Stomach (tissue), 9 donors: ENCODE results near the gene NRIP1. TPM values are rescaled to one million over a fixed set of nuclear protein-coding genes. Genes with fewer than 3 reads are reported as not detected.
"Not testable (repeated sequence)": the region's sequence is repeated elsewhere in the genome, so short reads cannot be mapped to it uniquely, and the experiment has no call there.

Experiments used
- DNase-seq, 2 donors: peaks; one replicate each; pipeline versions ENCODE4 v3.0.0 to v3.0.0-alpha.2; 2013 to 2019
- H3K27ac ChIP-seq, 5 donors: fragments of 200-600 bp in 4 of 5; sonication (generic) in 4 of 5; one replicate each; pipeline ENCODE4 v1.5.1; 2013 to 2019; ENCODE audit warnings: mild to moderate bottlenecking in 1 of 5, moderate library complexity in 1 of 5
- H3K27me3 ChIP-seq, 3 donors: fragments of 200-600 bp; sonication (generic); one replicate each; pipeline ENCODE4 v1.5.1; 2017 to 2019; ENCODE audit warnings: mixed run types in 1 of 3
- H3K36me3 ChIP-seq, 4 donors: fragments of 200-600 bp; sonication (generic); 1 replicate in 3 of 4; 2 replicates in 1 of 4; pipeline ENCODE4 v1.5.1; 2016 to 2019
- H3K4me1 ChIP-seq, 4 donors: fragments of 200-600 bp; sonication (generic); one replicate each; pipeline ENCODE4 v1.5.1; 2016 to 2019
- H3K4me3 ChIP-seq, 4 donors: fragments of 200-600 bp; sonication (generic) in 3 of 4; one replicate each; pipeline ENCODE4 v1.5.1; 2016 to 2019; ENCODE audit warnings: mild to moderate bottlenecking in 1 of 4
- H3K9me3 ChIP-seq, 4 donors: fragments of 200-600 bp; sonication (generic); one replicate each; pipeline ENCODE4 v1.5.1; 2016 to 2019
- EP300 ChIP-seq: sonication (generic); formaldehyde crosslinking; IDR thresholded peaks from one replicate; pipeline ENCODE4 v1.6.1; 2017; ENCODE audit warnings: antibody characterized with exemption
- POLR2A ChIP-seq, 4 donors: fragments of 450-650 bp; IDR thresholded peaks; one replicate each; pipeline ENCODE4 v1.6.1; 2016; ENCODE audit warnings: antibody characterized with exemption in 4 of 4, control low read depth in 2 of 4, mild to moderate bottlenecking in 1 of 4, moderate library complexity in 1 of 4
- POLR2AphosphoS5 ChIP-seq, 3 donors: sonication (generic); formaldehyde crosslinking; IDR thresholded peaks; one replicate each; pipeline ENCODE4 v1.6.1; 2016; ENCODE audit warnings: antibody characterized with exemption in 3 of 3
- WGBS, 5 donors: extraction: QIAGEN DNeasy Blood & Tissue Kit in 3 of 5; methylation state at CpG; one replicate each; pipeline versions ENCODE4 v1.1.5 to v1.1.7; 2013 to 2018; 5-methylcytosine and 5-hydroxymethylcytosine counted together
- intact Hi-C: fragments of 100-400 bp; cut with DNase I; formaldehyde crosslinking; loops from one replicate; pipeline ENCODE4 v1.15.1; 2023; ENCODE audit warnings: low total_unique reads
- polyA plus RNA-seq, 3 donors: library from polyadenylated mRNA; stranded (reverse); fragments of 200-250 nt; gene quantifications; one replicate each; pipeline ENCODE4 v1.2.3, GENCODE V29; 2013
- total RNA-seq, 5 donors: library from RNA; depleted of rRNA; stranded (reverse); fragments of >200 nt; gene quantifications; one replicate each; pipeline versions ENCODE4 v1.1.0 to v1.2.3, GENCODE V29; 2014 to 2016
- TF ChIP-seq, protein P1 (sequence below), 7 experiments: fragments of 450-650 bp in 4 of 7; fragments of 200-600 bp in 3 of 7; sonication (generic) in 3 of 7; IDR thresholded peaks; one replicate each; pipeline ENCODE4 v1.5.1; 2016 to 2019; ENCODE audit warnings: antibody characterized with exemption in 7 of 7, control low read depth in 2 of 7, mild to moderate bottlenecking in 1 of 7
- donor health status: healthy with polysubstance abuse.
- donor health status: Bipolar disorder and iron deficiency.
- donor health status: healthy.

Gene NRIP1
- total and polyA plus RNA-seq, 8 donors, result 3.7 to 60.4 (median 17.4) TPM

DNA sequence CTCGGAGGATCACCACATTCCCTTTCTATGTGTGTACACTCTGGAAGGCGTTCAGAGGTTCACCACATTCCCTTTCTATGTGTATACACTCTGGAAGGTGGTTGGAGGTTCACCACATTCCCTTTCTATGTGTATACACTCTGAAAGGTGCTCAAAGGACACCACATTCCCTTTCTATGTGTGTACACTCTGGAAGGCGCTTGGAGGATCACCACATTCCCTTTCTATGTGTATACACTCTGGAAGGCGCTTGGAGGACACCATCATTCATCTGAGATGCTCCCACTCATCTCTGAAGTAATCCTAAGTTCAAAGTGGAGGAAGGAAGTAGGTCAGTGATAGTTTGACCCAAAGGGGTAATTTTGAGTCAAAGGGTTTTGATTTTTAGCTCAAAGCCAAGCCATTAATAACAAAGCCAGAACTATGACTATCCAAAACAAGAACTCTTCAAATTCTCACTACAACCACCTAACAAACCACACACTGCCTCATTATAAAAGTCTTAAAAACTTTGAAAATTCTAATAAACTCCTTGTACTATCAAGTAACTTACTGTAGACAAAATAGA is 32.9 kb downstream of the NRIP1 start:
- Histone ChIP-seq H3K4me3 (no peak overlapping the region), H3K9me3 (no peaks in the 10 kb centered on the region), H3K4me1 (peaks cover 0 to 38% (median 15%) of the 10 kb centered on the region in 4 donors), H3K27ac (no peak overlapping the region), H3K27me3 (no peaks in the 10 kb centered on the region), H3K36me3 (no peaks in the 10 kb centered on the region)
- TF ChIP-seq EP300 (no peak), POLR2A (IDR thresholded peaks at IDR 0.05) (no peak), POLR2AphosphoS5 (IDR thresholded peaks at IDR 0.05) (no peak)
- TF ChIP-seq, protein P1, sequence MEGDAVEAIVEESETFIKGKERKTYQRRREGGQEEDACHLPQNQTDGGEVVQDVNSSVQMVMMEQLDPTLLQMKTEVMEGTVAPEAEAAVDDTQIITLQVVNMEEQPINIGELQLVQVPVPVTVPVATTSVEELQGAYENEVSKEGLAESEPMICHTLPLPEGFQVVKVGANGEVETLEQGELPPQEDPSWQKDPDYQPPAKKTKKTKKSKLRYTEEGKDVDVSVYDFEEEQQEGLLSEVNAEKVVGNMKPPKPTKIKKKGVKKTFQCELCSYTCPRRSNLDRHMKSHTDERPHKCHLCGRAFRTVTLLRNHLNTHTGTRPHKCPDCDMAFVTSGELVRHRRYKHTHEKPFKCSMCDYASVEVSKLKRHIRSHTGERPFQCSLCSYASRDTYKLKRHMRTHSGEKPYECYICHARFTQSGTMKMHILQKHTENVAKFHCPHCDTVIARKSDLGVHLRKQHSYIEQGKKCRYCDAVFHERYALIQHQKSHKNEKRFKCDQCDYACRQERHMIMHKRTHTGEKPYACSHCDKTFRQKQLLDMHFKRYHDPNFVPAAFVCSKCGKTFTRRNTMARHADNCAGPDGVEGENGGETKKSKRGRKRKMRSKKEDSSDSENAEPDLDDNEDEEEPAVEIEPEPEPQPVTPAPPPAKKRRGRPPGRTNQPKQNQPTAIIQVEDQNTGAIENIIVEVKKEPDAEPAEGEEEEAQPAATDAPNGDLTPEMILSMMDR (IDR thresholded peaks at IDR 0.05), result no peak
- intact Hi-C loops, result no loop called here
- no peak for DNase-seq
- WGBS, 5 donors, result 90 to 98% (median 93%) methylated on average over 2 to 4 of the region's 4 CpGs

DNA sequence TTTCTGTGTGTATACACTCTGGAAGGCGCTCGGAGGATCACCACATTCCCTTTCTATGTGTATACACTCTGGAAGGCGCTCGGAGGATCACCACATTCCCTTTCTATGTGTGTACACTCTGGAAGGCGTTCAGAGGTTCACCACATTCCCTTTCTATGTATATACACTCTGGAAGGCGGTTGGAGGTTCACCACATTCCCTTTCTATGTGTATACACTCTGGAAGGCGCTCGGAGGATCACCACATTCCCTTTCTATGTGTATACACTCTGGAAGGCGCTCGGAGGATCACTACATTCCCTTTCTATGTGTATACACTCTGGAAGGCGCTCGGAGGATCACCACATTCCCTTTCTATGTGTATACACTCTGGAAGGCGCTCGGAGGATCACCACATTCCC is 33.4 kb downstream of the NRIP1 start:
- DNase-seq, H3K4me3 ChIP-seq, H3K27ac ChIP-seq, H3K36me3 ChIP-seq, H3K9me3 ChIP-seq, intact Hi-C loops, H3K27me3 ChIP-seq: not testable (repeated sequence)
- 82 to 92% (median 90%) methylated on average over 10 to 14 of the region's 14 CpGs for WGBS, 5 donors
- peaks cover 0 to 35% (median 16%) of the 10 kb centered on the region in 4 donors for H3K4me1 ChIP-seq

DNA sequence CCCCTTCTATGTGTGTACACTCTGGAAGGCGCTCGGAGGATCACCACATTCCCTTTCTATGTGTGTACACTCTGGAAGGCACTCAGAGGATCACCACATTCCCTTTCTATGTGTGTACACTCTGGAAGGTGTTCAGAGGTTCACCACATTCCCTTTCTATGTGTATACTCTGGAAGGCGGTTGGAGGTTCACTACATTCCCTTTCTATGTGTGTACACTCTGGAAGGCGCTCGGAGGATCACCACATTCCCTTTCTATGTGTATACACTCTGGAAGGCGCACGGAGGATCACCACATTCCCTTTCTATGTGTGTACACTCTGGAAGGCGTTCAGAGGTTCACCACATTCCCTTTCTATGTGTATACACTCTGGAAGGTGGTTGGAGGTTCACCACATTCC is 33.9 kb downstream of the NRIP1 start:
- DNase-seq, H3K4me3 ChIP-seq, intact Hi-C loops, H3K27me3 ChIP-seq, H3K27ac ChIP-seq, H3K9me3 ChIP-seq, H3K36me3 ChIP-seq: not testable (repeated sequence)
- H3K4me1 ChIP-seq, result peaks cover 0 to 31% (median 15%) of the 10 kb centered on the region in 4 donors
- WGBS, 5 donors, result 91 to 98% (median 96%) methylated on average over 8 of the region's 8 CpGs

DNA sequence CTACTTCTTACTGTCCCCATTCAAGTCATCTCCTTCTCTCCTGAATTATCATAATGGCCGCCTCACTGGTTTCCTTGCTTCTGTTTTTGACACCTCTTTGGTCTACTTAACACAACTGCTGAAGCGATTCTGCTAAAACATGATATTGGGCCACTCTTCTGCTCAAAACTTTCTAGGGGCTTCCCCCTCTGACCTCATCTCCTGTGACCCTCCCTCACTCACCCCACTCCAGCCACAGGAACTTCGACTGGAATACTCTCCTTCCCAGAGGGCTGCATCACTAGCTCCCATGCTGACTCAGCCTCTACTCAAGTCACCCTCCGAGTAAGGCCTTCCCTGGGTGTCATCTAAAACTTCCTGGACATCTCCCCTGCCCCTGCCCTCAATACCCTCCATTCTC is 35.7 kb downstream of the NRIP1 start:
- Histone ChIP-seq H3K4me3 (no peak overlapping the region), H3K27ac (no peak overlapping the region), H3K4me1 (peaks cover 0 to 20% (median 7%) of the 10 kb centered on the region in 4 donors), H3K9me3 (no peaks in the 10 kb centered on the region), H3K27me3 (no peaks in the 10 kb centered on the region), H3K36me3 (no peaks in the 10 kb centered on the region)
- 78 to 91% (median 87%) methylated on average over 4 of the region's 4 CpGs for WGBS, 5 donors
- no peak for DNase-seq
- intact Hi-C loops, result no loop called here
- TF ChIP-seq POLR2A (IDR thresholded peaks at IDR 0.05) (no peak), POLR2AphosphoS5 (IDR thresholded peaks at IDR 0.05) (no peak), EP300 (no peak)
- TF ChIP-seq, protein P1 (IDR thresholded peaks at IDR 0.05), result no peak

DNA sequence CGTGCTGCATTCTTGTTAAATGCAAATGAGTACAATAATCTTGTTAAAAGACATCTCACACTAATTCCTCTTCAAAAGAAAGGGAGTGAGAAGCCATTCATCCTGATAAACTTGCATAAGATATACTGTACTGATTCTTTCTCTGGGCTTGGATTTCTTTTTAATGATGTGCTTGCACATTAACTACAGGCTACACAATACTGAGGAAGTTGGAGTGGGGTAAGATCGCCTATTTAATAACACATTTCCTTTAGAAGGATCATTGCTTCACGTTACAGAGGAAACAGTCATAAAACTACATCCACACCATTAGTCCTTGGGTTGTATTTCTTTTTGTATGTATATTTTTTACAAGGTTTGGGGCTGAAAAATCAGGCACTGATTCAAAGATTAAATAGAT is 36.6 kb downstream of the NRIP1 start:
- 59 to 83% (median 77%) methylated on average over 3 of the region's 3 CpGs for WGBS, 5 donors

More for the DNA sequence above, 36.6 kb downstream of the NRIP1 start:
- intact Hi-C loops, result no loop called here
- H3K4me1 ChIP-seq, result peaks cover 0 to 21% (median 5%) of the 10 kb centered on the region in 4 donors
- H3K36me3 ChIP-seq, result no peaks in the 10 kb centered on the region
- TF ChIP-seq EP300 (no peak), POLR2AphosphoS5 (IDR thresholded peaks at IDR 0.05) (no peak), POLR2A (IDR thresholded peaks at IDR 0.05) (no peak)
- TF ChIP-seq, protein P1 (IDR thresholded peaks at IDR 0.05), result no peak
- H3K27ac ChIP-seq, result no peak overlapping the region
- DNase-seq, result no peak
- H3K9me3 ChIP-seq, result no peaks in the 10 kb centered on the region
- H3K4me3 ChIP-seq, result no peak overlapping the region
- no peaks in the 10 kb centered on the region for H3K27me3 ChIP-seq
